ENCODE measurements around the gene FBXW9.
"Not testable (repeated sequence)": the region's sequence is repeated elsewhere in the genome, so short reads cannot be mapped to it uniquely, and the experiment has no call there.

Gene FBXW9

GRCh38 chr19:12696366-12697335, at the start of gene FBXW9:
Gene FBXW9 (minus strand): TSS chr19:12696631. CDS start chr19:12696581, 50 bp downstream.
- peak; percentile 95 for DNase-seq

DNA sequence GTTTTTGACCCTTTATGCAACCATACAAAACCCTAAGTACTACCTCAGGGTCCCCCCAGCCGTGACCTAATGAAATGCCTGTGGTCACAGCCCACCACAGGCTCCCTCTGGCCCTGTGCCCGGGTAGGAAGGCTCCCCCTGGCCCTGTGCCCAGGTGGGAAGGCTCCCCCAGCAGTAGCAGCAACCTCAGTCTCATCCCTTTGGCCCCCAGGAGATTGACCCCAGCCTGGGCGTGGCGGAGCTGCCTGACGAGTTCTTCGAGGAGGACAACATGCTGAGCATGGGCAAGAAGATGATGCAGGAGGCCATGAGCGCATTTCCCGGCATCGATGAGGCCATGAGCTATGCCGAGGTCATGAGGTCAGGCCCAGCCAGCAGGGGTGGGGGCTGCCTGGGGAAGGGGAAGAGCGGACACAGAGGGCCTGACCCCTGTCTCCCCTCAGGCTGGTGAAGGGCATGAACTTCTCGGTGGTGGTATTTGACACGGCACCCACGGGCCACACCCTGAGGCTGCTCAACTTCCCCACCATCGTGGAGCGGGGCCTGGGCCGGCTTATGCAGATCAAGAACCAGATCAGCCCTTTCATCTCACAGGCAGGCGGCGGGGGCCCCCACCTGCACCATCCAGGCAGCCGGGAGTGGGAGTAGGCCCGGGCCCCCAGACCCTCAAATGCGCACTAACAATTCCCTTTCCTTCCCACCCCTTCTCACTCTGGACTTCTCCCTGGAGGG, 48.9 kb upstream of the FBXW9 start:
- DNase-seq = peak; percentile 16

- DNase-seq = no peak
Measured at GRCh38 chr19:12737835-12738351, 41.5 kb upstream of the FBXW9 start.

- peak; percentile 100 for DNase-seq
Measured at GRCh38 chr19:12736995-12737834, 40.8 kb upstream of the FBXW9 start, which contains the start of gene GET3. Gene GET3 (plus strand): TSS chr19:12737497. CDS start chr19:12737506, 9 bp downstream.

GRCh38 chr19:12733369-12734214, 37.2 kb upstream of the FBXW9 start:
- peak; percentile 51 for DNase-seq

DNA sequence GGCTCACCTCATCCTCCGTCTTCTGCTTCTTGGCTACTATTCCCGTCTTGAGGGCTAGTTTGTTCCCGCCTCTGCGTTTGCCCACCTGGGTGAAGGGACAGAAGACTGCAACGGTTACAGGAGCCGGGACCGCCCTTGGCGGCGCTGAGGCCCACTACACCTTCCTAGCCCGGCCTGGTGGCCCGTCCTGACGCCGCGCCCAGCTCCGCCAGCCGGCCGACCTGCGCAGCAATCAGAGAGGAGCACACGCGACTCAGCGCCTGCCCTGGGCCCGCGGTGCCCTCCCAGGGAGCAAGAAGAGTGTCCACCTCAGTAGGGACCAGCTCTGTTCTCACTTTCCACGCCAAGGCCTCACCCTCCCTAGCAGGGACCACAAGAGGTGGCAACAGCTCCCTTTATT, 34.9 kb upstream of the FBXW9 start:
- no peak for DNase-seq

- no peak for DNase-seq
Measured at GRCh38 chr19:12730064-12730463, 33.6 kb upstream of the FBXW9 start.

- no peak for DNase-seq
Measured at GRCh38 chr19:12727745-12728433, 31.5 kb upstream of the FBXW9 start.

- DNase-seq = no peak
Measured at GRCh38 chr19:12726988-12727316, 30.5 kb upstream of the FBXW9 start.

DNA sequence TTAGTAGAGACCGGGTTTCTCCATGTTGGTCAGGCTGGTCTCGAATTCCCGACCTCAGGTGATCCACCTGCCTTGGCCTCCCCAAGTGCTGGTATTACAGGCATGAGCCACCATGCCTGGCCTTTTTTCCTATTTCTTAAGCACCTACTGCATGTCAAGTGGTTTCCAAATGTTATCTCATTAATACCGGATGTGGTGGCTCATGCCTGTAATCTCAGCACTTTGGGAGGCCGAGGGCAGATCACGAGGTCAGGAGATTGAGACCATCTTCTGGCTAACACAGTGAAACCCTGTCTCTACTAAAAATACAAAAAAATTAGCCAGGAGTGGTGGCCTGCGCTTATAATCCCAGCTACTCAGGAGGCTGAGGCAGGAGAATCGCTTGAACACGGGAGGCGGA, 29.2 kb upstream of the FBXW9 start:
- DNase-seq = not testable (repeated sequence)

GRCh38 chr19:12723641-12724426, 27.4 kb upstream of the FBXW9 start, which contains the start of gene TNPO2:
Gene TNPO2 (minus strand): TSS chr19:12723932. CDS start chr19:12720977, 2,955 bp downstream.
- DNase-seq = peak; percentile 64

- DNase-seq = no peak
Measured at GRCh38 chr19:12723381-12723640, 26.9 kb upstream of the FBXW9 start.

DNA sequence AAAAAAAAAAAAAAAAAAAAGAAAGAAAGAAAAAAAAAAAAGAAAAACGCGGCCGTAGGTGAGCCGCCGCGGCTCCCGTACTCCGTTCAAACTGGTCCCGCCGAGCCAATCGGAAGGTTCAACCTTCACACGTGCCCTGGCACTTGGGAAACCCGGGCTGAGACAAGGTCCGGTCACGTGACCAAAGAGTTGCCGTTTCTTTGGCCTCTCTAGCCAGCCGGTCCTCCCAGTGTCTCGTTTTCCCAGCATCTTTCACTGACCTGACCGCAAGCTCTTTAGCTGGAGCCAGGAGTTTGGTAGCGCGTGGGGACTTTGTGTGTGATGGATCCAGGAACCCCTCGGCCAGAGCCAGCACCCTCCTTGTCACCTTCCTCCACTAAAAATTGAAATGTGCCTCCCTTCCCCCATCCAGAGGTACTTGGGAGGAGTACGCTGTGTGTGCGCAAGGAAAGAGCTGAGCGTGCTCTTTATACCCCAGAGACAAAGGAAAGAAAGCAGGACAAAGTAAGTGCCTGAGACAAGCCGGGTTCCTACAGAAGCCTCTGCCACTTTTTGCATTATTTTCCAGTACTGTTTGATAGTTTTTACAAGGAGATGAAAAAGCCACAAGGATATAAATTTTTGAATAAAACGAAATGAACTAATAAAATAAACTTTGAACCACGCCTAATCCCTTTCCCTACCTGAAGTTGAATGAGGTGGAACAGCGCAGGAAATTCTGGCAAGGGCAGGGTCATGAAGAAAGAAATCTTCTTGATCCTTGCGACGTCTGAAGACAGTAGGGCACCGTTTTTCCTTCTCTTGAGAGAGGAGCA, 26.3 kb upstream of the FBXW9 start:
- DNase-seq = peak; percentile 99

- DNase-seq = peak; percentile 75
Measured at GRCh38 chr19:12721656-12722565, 25.5 kb upstream of the FBXW9 start.

GRCh38 chr19:12720851-12721655, 24.6 kb upstream of the FBXW9 start:
- no peak for DNase-seq

GRCh38 chr19:12720296-12720695, 23.9 kb upstream of the FBXW9 start:
- DNase-seq = no peak

GRCh38 chr19:12715929-12716328, 19.5 kb upstream of the FBXW9 start:
- DNase-seq = no peak

Data from fibroblast of upper back skin (primary cell).